Measurements from ENCODE around the gene SEC24D.

SEC24D gene

GRCh38 chr4:118711052-118711451 lies 124.9 kb downstream of the SEC24D start:
- DNase-seq, result no peak

- DNase-seq, result no peak
Observed at GRCh38 chr4:118703118-118703517, 132.8 kb downstream of the SEC24D start.

- DNase-seq, result no peak
Observed at GRCh38 chr4:118684873-118685811, 150.8 kb downstream of the SEC24D start, which contains the start of gene METTL14. METTL14 (plus strand) TSS chr4:118685392; CDS start chr4:118685535, 143 bp downstream.

- no peak for DNase-seq
Observed at GRCh38 chr4:118683513-118683912, 152.4 kb downstream of the SEC24D start.

GRCh38 chr4:118682928-118683327 lies 153.0 kb downstream of the SEC24D start:
- DNase-seq, result peak; percentile 6

- DNase-seq, result no peak
Observed at GRCh38 chr4:118680808-118681207, 155.1 kb downstream of the SEC24D start.

GRCh38 chr4:118676128-118676527 lies 159.8 kb downstream of the SEC24D start:
- DNase-seq, result no peak

All from SIG-M5 (cell line).